ENCODE data around the gene DAGLA. TPM values are rescaled to one million over a fixed set of nuclear protein-coding genes. Genes with fewer than 3 reads are reported as not detected.

DAGLA gene
- total RNA-seq, 1 donor from 2014 or later, result 8.7 TPM

DNA sequence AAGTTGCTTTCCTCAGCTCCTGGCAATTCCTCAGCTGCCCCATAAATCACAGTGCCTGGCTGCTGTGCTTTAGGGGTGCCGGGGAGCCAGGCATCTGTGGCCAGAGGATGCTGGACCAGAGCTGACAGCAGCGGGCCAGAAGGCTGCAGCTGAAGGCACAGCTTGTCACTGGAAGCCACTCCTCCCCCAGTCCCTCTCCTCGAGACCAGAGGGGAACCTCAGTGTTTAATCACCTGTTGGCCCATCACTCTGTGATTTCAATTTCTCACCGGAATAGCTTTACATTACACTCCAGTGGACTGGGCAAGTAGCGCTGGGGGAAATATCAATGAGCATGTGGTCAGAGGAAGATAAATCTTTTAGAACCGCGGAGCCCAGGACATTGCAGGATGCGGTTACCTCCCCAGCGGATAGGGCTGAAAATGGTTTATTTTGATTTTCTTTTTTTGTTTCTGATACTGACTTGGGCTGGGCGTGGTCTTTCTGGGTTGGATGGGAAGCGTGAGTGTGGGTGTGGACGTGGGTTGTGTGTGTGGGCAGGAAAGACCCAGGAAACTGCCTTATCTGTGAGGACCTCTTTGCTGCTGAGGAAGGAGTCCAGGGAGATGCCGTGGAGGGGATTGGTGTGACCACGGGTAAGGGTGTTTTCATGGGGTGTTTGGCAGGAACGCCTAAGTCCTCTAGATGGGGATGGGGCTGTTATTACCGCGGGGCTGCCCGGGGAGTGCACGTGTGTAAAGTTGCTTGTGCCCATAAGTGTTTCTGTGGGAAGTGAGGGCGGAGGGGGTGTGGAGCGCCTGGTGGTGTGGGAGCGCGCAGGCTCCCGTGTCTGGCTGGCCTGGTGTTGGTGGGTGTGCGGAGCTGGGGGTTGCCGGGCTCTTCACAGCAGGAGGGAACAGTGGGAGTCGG is 4.0 kb downstream of the DAGLA start:
- Mint-ChIP-seq H3K4me3 (ENCODE audit: low read depth) (no peak overlapping the region), H3K27me3 (no peaks in the 10 kb centered on the region), H3K4me1 (ENCODE audit: low read depth) (peaks cover 18% of the 10 kb centered on the region), H3K36me3 (ENCODE audit: insufficient read depth) (no peaks in the 10 kb centered on the region), H3K27ac (no peak overlapping the region), H3K9me3 (ENCODE audit: low read depth) (no peaks in the 10 kb centered on the region)
- TF ChIP-seq, protein P1, sequence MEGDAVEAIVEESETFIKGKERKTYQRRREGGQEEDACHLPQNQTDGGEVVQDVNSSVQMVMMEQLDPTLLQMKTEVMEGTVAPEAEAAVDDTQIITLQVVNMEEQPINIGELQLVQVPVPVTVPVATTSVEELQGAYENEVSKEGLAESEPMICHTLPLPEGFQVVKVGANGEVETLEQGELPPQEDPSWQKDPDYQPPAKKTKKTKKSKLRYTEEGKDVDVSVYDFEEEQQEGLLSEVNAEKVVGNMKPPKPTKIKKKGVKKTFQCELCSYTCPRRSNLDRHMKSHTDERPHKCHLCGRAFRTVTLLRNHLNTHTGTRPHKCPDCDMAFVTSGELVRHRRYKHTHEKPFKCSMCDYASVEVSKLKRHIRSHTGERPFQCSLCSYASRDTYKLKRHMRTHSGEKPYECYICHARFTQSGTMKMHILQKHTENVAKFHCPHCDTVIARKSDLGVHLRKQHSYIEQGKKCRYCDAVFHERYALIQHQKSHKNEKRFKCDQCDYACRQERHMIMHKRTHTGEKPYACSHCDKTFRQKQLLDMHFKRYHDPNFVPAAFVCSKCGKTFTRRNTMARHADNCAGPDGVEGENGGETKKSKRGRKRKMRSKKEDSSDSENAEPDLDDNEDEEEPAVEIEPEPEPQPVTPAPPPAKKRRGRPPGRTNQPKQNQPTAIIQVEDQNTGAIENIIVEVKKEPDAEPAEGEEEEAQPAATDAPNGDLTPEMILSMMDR (IDR thresholded peaks at IDR 0.05; ENCODE audit: unreplicated experiment), result no peak
- DNase-seq (ENCODE audit: low spot score, unreplicated experiment), result no peak

DNA sequence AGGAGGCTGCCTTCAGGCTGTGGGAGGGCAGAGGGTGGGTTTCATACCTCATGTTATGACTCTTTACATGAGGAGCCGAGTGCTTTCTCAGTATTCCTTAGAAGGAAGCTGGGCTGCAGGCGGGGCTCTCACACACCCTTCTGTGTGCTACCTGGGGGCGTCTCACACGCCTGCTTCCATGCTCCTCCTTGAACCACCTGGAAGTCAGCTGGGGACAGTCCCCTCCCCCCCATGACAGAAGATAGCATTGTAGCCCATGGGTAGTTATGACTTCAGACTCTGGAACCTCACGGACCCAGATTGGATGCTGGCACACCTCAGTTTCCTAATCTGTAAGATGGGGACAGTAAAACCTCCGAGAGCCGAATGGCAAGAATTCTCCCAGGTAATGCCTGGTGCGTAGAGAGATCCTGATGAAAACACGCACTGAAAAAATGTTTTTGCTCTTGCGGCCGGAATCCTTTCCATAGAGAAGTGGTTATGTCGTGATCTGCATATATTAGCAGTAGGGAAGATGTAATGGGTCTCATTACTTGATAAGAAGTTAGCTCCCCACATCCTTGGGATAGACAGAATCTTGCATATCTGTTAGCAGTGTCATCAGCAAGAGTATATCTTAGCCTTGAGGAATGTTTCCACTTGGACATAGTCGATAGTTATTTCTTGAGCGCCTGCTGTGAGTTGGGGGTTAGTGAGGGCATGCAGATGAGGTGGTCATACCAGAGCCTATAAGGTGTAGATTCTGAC is 4.9 kb downstream of the DAGLA start:
- Mint-ChIP-seq H3K27me3 (no peaks in the 10 kb centered on the region), H3K9me3 (ENCODE audit: low read depth) (no peaks in the 10 kb centered on the region), H3K4me1 (ENCODE audit: low read depth) (peaks cover 16% of the 10 kb centered on the region), H3K36me3 (ENCODE audit: insufficient read depth) (no peaks in the 10 kb centered on the region), H3K27ac (no peak overlapping the region), H3K4me3 (ENCODE audit: low read depth) (no peak overlapping the region)
- TF ChIP-seq, protein P1 (IDR thresholded peaks at IDR 0.05; ENCODE audit: unreplicated experiment), result no peak
- no peak for DNase-seq (ENCODE audit: low spot score, unreplicated experiment)

DNA sequence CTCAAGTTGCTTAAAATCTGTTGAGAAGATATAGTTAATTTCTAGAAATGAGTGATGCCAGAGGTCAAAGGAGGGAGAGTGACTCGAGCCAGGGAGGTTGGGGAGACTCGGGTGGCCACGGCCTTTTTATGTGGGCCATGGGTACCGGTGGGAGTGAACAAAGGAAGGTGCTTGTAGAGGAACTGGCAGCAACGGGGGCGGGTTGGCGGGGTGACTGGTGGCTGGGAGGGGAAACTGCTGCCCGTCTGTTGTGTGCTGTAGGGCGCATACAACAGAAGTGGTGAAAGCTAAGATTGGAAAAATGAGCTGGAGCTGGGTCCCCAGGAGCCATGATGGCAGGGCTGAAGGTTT is 5.4 kb downstream of the DAGLA start:
- no peak overlapping the region for H3K27ac Mint-ChIP-seq
- H3K36me3 Mint-ChIP-seq (ENCODE audit: insufficient read depth), result no peaks in the 10 kb centered on the region
- H3K4me3 Mint-ChIP-seq (ENCODE audit: low read depth), result no peak overlapping the region
- H3K4me1 Mint-ChIP-seq (ENCODE audit: low read depth), result peaks cover 16% of the 10 kb centered on the region
- TF ChIP-seq, protein P1 (IDR thresholded peaks at IDR 0.05; ENCODE audit: unreplicated experiment), result no peak
- no peaks in the 10 kb centered on the region for H3K9me3 Mint-ChIP-seq (ENCODE audit: low read depth)
- no peak for DNase-seq (ENCODE audit: low spot score, unreplicated experiment)
- no peaks in the 10 kb centered on the region for H3K27me3 Mint-ChIP-seq

- H3K4me1 Mint-ChIP-seq (ENCODE audit: low read depth), result peaks cover 11% of the 10 kb centered on the region
- TF ChIP-seq, protein P1 (IDR thresholded peaks at IDR 0.05; ENCODE audit: unreplicated experiment), result no peak
- H3K27me3 Mint-ChIP-seq, result no peaks in the 10 kb centered on the region
- no peak for DNase-seq (ENCODE audit: low spot score, unreplicated experiment)
- H3K9me3 Mint-ChIP-seq (ENCODE audit: low read depth), result no peaks in the 10 kb centered on the region
- no peak overlapping the region for H3K27ac Mint-ChIP-seq
- no peak overlapping the region for H3K4me3 Mint-ChIP-seq (ENCODE audit: low read depth)
- H3K36me3 Mint-ChIP-seq (ENCODE audit: insufficient read depth), result no peaks in the 10 kb centered on the region
Measured at GRCh38 chr11:61686066-61686465, 5.9 kb downstream of the DAGLA start.

GRCh38 chr11:61686469-61686868 is 6.3 kb downstream of the DAGLA start:
- no peak for DNase-seq (ENCODE audit: low spot score, unreplicated experiment)
- H3K9me3 Mint-ChIP-seq (ENCODE audit: low read depth), result no peaks in the 10 kb centered on the region
- H3K4me3 Mint-ChIP-seq (ENCODE audit: low read depth), result no peak overlapping the region
- no peaks in the 10 kb centered on the region for H3K36me3 Mint-ChIP-seq (ENCODE audit: insufficient read depth)
- TF ChIP-seq, protein P1 (IDR thresholded peaks at IDR 0.05; ENCODE audit: unreplicated experiment), result no peak
- H3K4me1 Mint-ChIP-seq (ENCODE audit: low read depth), result peaks cover 9% of the 10 kb centered on the region
- no peak overlapping the region for H3K27ac Mint-ChIP-seq
- no peaks in the 10 kb centered on the region for H3K27me3 Mint-ChIP-seq
